Natural killer cell treated with Interleukin-12 subunit alpha and Interleukin-12 subunit beta and Interleukin-15 and Interleukin-18, amount 100 ng/mL, for 72 hours (primary cell): ENCODE measurements around the gene LAGE3. TPM values are rescaled to one million over a fixed set of nuclear protein-coding genes. Genes with fewer than 3 reads are reported as not detected.

Source experiments
- ATAC-seq, 2 donors: fragments of 150-1000 bp; cut with Tn5 transposase in 1 of 2; sonication (Bioruptor Pico), chemical (Tn5 transposase) in 1 of 2; 2 replicates each; pipeline ENCODE4 v1.10.0; 2021
- DNase-seq: peaks from one replicate; pipeline ENCODE4 v3.0.0; 2022; ENCODE audit warnings: low spot score
- H3K27ac Mint-ChIP-seq, 2 donors: 1 replicate in 1 of 2; 2 replicates in 1 of 2; pipeline ENCODE4 v1.8.0; 2022; ENCODE audit warnings: mixed read lengths in 2 of 2, mild to moderate bottlenecking in 1 of 2, moderate library complexity in 1 of 2
- H3K27me3 Mint-ChIP-seq, 2 donors: 1 replicate in 1 of 2; 2 replicates in 1 of 2; pipeline ENCODE4 v1.8.0; 2022; ENCODE audit warnings: mixed read lengths in 2 of 2
- H3K36me3 Mint-ChIP-seq: one replicate; pipeline ENCODE4 v1.8.0; 2022; ENCODE audit warnings: mixed read lengths
- H3K4me1 Mint-ChIP-seq, 2 donors: 1 replicate in 1 of 2; 2 replicates in 1 of 2; pipeline ENCODE4 v1.8.0; 2022; ENCODE audit warnings: low read depth in 2 of 2, mixed read lengths in 2 of 2, mild to moderate bottlenecking in 1 of 2
- H3K4me3 Mint-ChIP-seq: one replicate; pipeline ENCODE4 v1.8.0; 2022; ENCODE audit warnings: mixed read lengths
- H3K9me3 Mint-ChIP-seq: 2 replicates; pipeline ENCODE4 v1.8.0; 2022; ENCODE audit warnings: mixed read lengths
- total RNA-seq, 2 donors: library from RNA; stranded (reverse); gene quantifications; one replicate each; pipeline ENCODE4 v1.2.3, GENCODE V29; 2022

Gene LAGE3
- total RNA-seq, 2 donors from 2014 or later = 29.4 to 48.5 TPM

- Mint-ChIP-seq H3K9me3 (no peaks in the 10 kb centered on the region), H3K27ac (no peak overlapping the region), H3K4me3 (no peak overlapping the region), H3K36me3 (no peaks in the 10 kb centered on the region), H3K27me3 (no peaks in the 10 kb centered on the region), H3K4me1 (peaks cover 0 to 3% of the 10 kb centered on the region in 2 donors)
- DNase-seq = no peak
- ATAC-seq = no peak
These were observed 13.5 kb downstream of the LAGE3 start for GRCh38 chrX:154465601-154466000.

GRCh38 chrX:154464806-154465365 is 14.2 kb downstream of the LAGE3 start:
- no peak overlapping the region for H3K27ac Mint-ChIP-seq
- no peaks in the 10 kb centered on the region for H3K9me3 Mint-ChIP-seq
- peaks cover 0 to 3% of the 10 kb centered on the region in 2 donors for H3K4me1 Mint-ChIP-seq
- H3K36me3 Mint-ChIP-seq = no peaks in the 10 kb centered on the region
- no peak overlapping the region for H3K4me3 Mint-ChIP-seq
- no peak for DNase-seq
- no peak for ATAC-seq
- H3K27me3 Mint-ChIP-seq = no peaks in the 10 kb centered on the region

GRCh38 chrX:154463611-154464220 is 15.4 kb downstream of the LAGE3 start:
- Mint-ChIP-seq H3K9me3 (no peaks in the 10 kb centered on the region), H3K27ac (no peak overlapping the region)

GRCh38 chrX:154462396-154462795 is 16.7 kb downstream of the LAGE3 start:
- DNase-seq = no peak
- H3K36me3 Mint-ChIP-seq = no peaks in the 10 kb centered on the region
- H3K27ac Mint-ChIP-seq = no peak overlapping the region
- H3K27me3 Mint-ChIP-seq = no peaks in the 10 kb centered on the region
- H3K9me3 Mint-ChIP-seq = no peaks in the 10 kb centered on the region
- ATAC-seq = no peak
- H3K4me1 Mint-ChIP-seq = peaks cover 2 to 8% of the 10 kb centered on the region in 2 donors
- H3K4me3 Mint-ChIP-seq = no peak overlapping the region

More at GRCh38 chrX:154463611-154464220, 15.4 kb downstream of the LAGE3 start:
- DNase-seq (no peak), ATAC-seq (no peak)
- Mint-ChIP-seq H3K36me3 (no peaks in the 10 kb centered on the region), H3K27me3 (no peaks in the 10 kb centered on the region), H3K4me3 (no peak overlapping the region), H3K4me1 (peaks cover 0 to 5% of the 10 kb centered on the region in 2 donors)

- DNase-seq = no peak
- no peaks in the 10 kb centered on the region for H3K27me3 Mint-ChIP-seq
- H3K36me3 Mint-ChIP-seq = no peaks in the 10 kb centered on the region
- peak overlapping the region; percentile 32 for H3K4me3 Mint-ChIP-seq
- no peak overlapping the region for H3K27ac Mint-ChIP-seq
- no peak for ATAC-seq
- peaks cover 6 to 11% of the 10 kb centered on the region in 2 donors for H3K4me1 Mint-ChIP-seq
- H3K9me3 Mint-ChIP-seq = no peaks in the 10 kb centered on the region
These were observed 18.8 kb downstream of the LAGE3 start for GRCh38 chrX:154460326-154460725.

- DNase-seq (no peak), ATAC-seq (no peak)
- Mint-ChIP-seq H3K4me1 (peaks cover 6 to 11% of the 10 kb centered on the region in 2 donors), H3K27ac (no peak overlapping the region), H3K9me3 (no peaks in the 10 kb centered on the region), H3K27me3 (no peaks in the 10 kb centered on the region), H3K36me3 (no peaks in the 10 kb centered on the region), H3K4me3 (peak overlapping the region; percentile 32)
These were observed 19.2 kb downstream of the LAGE3 start for GRCh38 chrX:154459832-154460231.

- Mint-ChIP-seq H3K27ac (peak overlapping the region in 1 of 2 donors; percentile 50), H3K9me3 (no peaks in the 10 kb centered on the region), H3K4me3 (peak overlapping the region; percentile 70), H3K27me3 (no peaks in the 10 kb centered on the region), H3K36me3 (no peaks in the 10 kb centered on the region), H3K4me1 (peaks cover 6 to 11% of the 10 kb centered on the region in 2 donors)
- DNase-seq = no peak
- ATAC-seq = peak in 1 of 2 donors; percentile 49
These were observed 19.9 kb downstream of the LAGE3 start for GRCh38 chrX:154458954-154459778.

- H3K27ac Mint-ChIP-seq = peak within 1 kb of the TSS; percentile 83 to 88
These were observed 20.7 kb downstream of the LAGE3 start, which contains the start of gene PLXNA3 for GRCh38 chrX:154458116-154458953. Gene PLXNA3, plus strand, starts transcription at chrX:154458281. Its CDS starts 1,903 bp downstream, at chrX:154460184.

GRCh38 chrX:154457491-154458115 is 21.5 kb downstream of the LAGE3 start:
- H3K36me3 Mint-ChIP-seq = no peaks in the 10 kb centered on the region
- H3K27me3 Mint-ChIP-seq = no peaks in the 10 kb centered on the region
- ATAC-seq (peak; percentile 77 to 80), DNase-seq (no peak)
- peak overlapping the region; percentile 100 for H3K4me3 Mint-ChIP-seq
- peaks cover 6 to 11% of the 10 kb centered on the region in 2 donors for H3K4me1 Mint-ChIP-seq
- peak overlapping the region; percentile 83 to 88 for H3K27ac Mint-ChIP-seq
- H3K9me3 Mint-ChIP-seq = no peaks in the 10 kb centered on the region

More at GRCh38 chrX:154458116-154458953, 20.7 kb downstream of the LAGE3 start, which contains the start of gene PLXNA3:
- ATAC-seq (peak; percentile 87 to 90), DNase-seq (peak; percentile 79)
- H3K27me3 Mint-ChIP-seq = no peaks in the 10 kb centered on the region
- H3K4me3 Mint-ChIP-seq = peak within 1 kb of the TSS; percentile 100
- H3K36me3 Mint-ChIP-seq = no peaks in the 10 kb centered on the region
- peaks cover 6 to 11% of the 10 kb centered on the region in 2 donors for H3K4me1 Mint-ChIP-seq
- no peaks in the 10 kb centered on the region for H3K9me3 Mint-ChIP-seq

GRCh38 chrX:154452823-154453222 is 26.3 kb downstream of the LAGE3 start:
- no peaks in the 10 kb centered on the region for H3K9me3 Mint-ChIP-seq
- H3K4me1 Mint-ChIP-seq = peaks cover 6 to 7% of the 10 kb centered on the region in 2 donors
- H3K36me3 Mint-ChIP-seq = no peaks in the 10 kb centered on the region
- no peak for ATAC-seq
- H3K27me3 Mint-ChIP-seq = no peaks in the 10 kb centered on the region
- no peak overlapping the region for H3K4me3 Mint-ChIP-seq
- DNase-seq = no peak
- no peak overlapping the region for H3K27ac Mint-ChIP-seq

GRCh38 chrX:154450312-154450711 is 28.8 kb downstream of the LAGE3 start:
- no peak for DNase-seq
- Mint-ChIP-seq H3K4me3 (no peak overlapping the region), H3K9me3 (no peaks in the 10 kb centered on the region), H3K36me3 (no peaks in the 10 kb centered on the region), H3K4me1 (peaks cover 0 to 13% of the 10 kb centered on the region in 2 donors), H3K27me3 (no peaks in the 10 kb centered on the region), H3K27ac (no peak overlapping the region)
- ATAC-seq = no peak

GRCh38 chrX:154449618-154450017 is 29.5 kb downstream of the LAGE3 start:
- Mint-ChIP-seq H3K36me3 (no peaks in the 10 kb centered on the region), H3K4me1 (peaks cover 0 to 13% of the 10 kb centered on the region in 2 donors), H3K9me3 (no peaks in the 10 kb centered on the region), H3K27me3 (no peaks in the 10 kb centered on the region), H3K27ac (no peak overlapping the region), H3K4me3 (no peak overlapping the region)
- ATAC-seq (no peak), DNase-seq (no peak)

- Mint-ChIP-seq H3K4me1 (peaks cover 0 to 14% of the 10 kb centered on the region in 2 donors), H3K36me3 (no peaks in the 10 kb centered on the region), H3K27ac (no peak overlapping the region), H3K9me3 (no peaks in the 10 kb centered on the region), H3K27me3 (no peaks in the 10 kb centered on the region), H3K4me3 (no peak overlapping the region)
- ATAC-seq = no peak
- no peak for DNase-seq
These were observed 30.6 kb downstream of the LAGE3 start for GRCh38 chrX:154448484-154448883.
